ENCODE data around the gene SHROOM1.

GRCh38 chr5:132854301-132854700, 23.9 kb upstream of the SHROOM1 start:
- TF ChIP-seq, protein P1, sequence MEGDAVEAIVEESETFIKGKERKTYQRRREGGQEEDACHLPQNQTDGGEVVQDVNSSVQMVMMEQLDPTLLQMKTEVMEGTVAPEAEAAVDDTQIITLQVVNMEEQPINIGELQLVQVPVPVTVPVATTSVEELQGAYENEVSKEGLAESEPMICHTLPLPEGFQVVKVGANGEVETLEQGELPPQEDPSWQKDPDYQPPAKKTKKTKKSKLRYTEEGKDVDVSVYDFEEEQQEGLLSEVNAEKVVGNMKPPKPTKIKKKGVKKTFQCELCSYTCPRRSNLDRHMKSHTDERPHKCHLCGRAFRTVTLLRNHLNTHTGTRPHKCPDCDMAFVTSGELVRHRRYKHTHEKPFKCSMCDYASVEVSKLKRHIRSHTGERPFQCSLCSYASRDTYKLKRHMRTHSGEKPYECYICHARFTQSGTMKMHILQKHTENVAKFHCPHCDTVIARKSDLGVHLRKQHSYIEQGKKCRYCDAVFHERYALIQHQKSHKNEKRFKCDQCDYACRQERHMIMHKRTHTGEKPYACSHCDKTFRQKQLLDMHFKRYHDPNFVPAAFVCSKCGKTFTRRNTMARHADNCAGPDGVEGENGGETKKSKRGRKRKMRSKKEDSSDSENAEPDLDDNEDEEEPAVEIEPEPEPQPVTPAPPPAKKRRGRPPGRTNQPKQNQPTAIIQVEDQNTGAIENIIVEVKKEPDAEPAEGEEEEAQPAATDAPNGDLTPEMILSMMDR (IDR thresholded peaks at IDR 0.05) = no peak
- TF ChIP-seq POLR2A (IDR thresholded peaks at IDR 0.05) = no peak
